Endothelial cell of umbilical vein (primary cell): ENCODE measurements around the gene NME5. TPM values are rescaled to one million over a fixed set of nuclear protein-coding genes. Genes with fewer than 3 reads are reported as not detected.

Experiments used
- BruUV-seq: library from RNA; stranded (reverse); fragments of 400-500 nt; replicated peaks from 2 replicates; lab custom pipeline; 2021; lab: Mats Ljungman, UMichigan
- CTCF ChIA-PET: fragments of 300-600, 350-600 bp; sonication (Branson Sonifier 250); formaldehyde crosslinking; loops from one replicate; lab custom pipeline; 2021; ENCODE audit warnings: antibody characterized with exemption, inconsistent platforms; lab: Charles Lee
- POLR2A ChIA-PET: fragments of 300-600, 350-600 bp; sonication (Branson Sonifier 250); formaldehyde crosslinking; loops from one replicate; lab custom pipeline; 2021; ENCODE audit warnings: antibody characterized with exemption, inconsistent platforms; lab: Charles Lee
- DNase-seq: peaks from one replicate; pipeline ENCODE4 v3.0.0-alpha.2; 2011; ENCODE audit warnings: low read depth, low spot score
- FAIRE-seq: peaks from 2 replicates; lab custom pipeline; 2011; peaks lifted over from hg19 to GRCh38; lab: Jason Lieb, UNC
- H2AFZ ChIP-seq: 2 replicates; pipeline ENCODE4 v1.6.0; 2012; ENCODE audit warnings: low read depth, low read length, control low read depth, inconsistent platforms
- H3K27ac ChIP-seq: 2 replicates; pipeline ENCODE4 v1.5.1; 2011; ENCODE audit warnings: low read depth, mild to moderate bottlenecking, control low read depth, low read length, moderate library complexity; ENCODE audit not compliant: insufficient read depth
- H3K27me3 ChIP-seq, 2 experiments: 2 replicates each; pipeline versions ENCODE4 v1.6.0 to v1.6.1; 2011; ENCODE audit warnings: low read length in 2 of 2, mixed read lengths in 1 of 2; ENCODE audit not compliant: control insufficient read depth in 2 of 2, insufficient read depth in 2 of 2
- H3K36me3 ChIP-seq, 2 experiments: 2 replicates in 1 of 2; 3 replicates in 1 of 2; pipeline ENCODE4 v1.5.1; 2011; ENCODE audit warnings: low read length in 2 of 2, mild to moderate bottlenecking in 1 of 2, moderate library complexity in 1 of 2; ENCODE audit not compliant: control insufficient read depth in 2 of 2, insufficient read depth in 2 of 2; ENCODE audit errors: extremely low read depth in 1 of 2
- H3K4me1 ChIP-seq: 3 replicates; pipeline ENCODE4 v1.5.1; 2011; ENCODE audit warnings: mild to moderate bottlenecking, low read length; ENCODE audit not compliant: control insufficient read depth, insufficient read depth; ENCODE audit errors: extremely low read depth
- H3K4me2 ChIP-seq: 2 replicates; pipeline ENCODE4 v1.6.1; 2011; ENCODE audit warnings: low read length, control low read depth, mixed read lengths; ENCODE audit not compliant: insufficient read depth
- H3K4me3 ChIP-seq, 3 experiments: fragments of 200-600 bp in 1 of 3; sonication (generic), shearing (Covaris generic) in 1 of 3; replicated peaks in 1 of 3; 2 replicates each; pipeline ENCODE4 v1.5.1; 2011 to 2016; ENCODE audit warnings: control low read depth in 3 of 3, low read length in 3 of 3, mild to moderate bottlenecking in 2 of 3, inconsistent platforms in 1 of 3, low read depth in 1 of 3, moderate library complexity in 1 of 3; ENCODE audit not compliant: insufficient read depth in 1 of 3
- H3K79me2 ChIP-seq: 2 replicates; pipeline ENCODE4 v1.6.0; 2012; ENCODE audit warnings: low read length, inconsistent platforms; ENCODE audit not compliant: control insufficient read depth, insufficient read depth
- H3K9ac ChIP-seq: replicated peaks from 2 replicates; pipeline ENCODE3; 2011; ENCODE audit warnings: low read length, control low read depth; ENCODE audit not compliant: insufficient read depth; ENCODE audit errors: extremely low read depth
- H3K9me1 ChIP-seq: replicated peaks from 3 replicates; pipeline ENCODE4 v1.6.0; 2011; ENCODE audit warnings: mild to moderate bottlenecking, low read length; ENCODE audit not compliant: control insufficient read depth, insufficient read depth; ENCODE audit errors: extremely low read depth
- H3K9me3 ChIP-seq: replicated peaks from 2 replicates; pipeline ENCODE4 v1.5.1; 2012; ENCODE audit warnings: low read length, inconsistent platforms; ENCODE audit not compliant: control insufficient read depth, insufficient read depth
- H4K20me1 ChIP-seq: replicated peaks from 2 replicates; pipeline ENCODE3; 2011; ENCODE audit warnings: mild to moderate bottlenecking, low read length; ENCODE audit not compliant: control insufficient read depth, insufficient read depth; ENCODE audit errors: extremely low read depth
- EZH2 ChIP-seq: IDR thresholded peaks from 2 replicates; pipeline ENCODE4 v1.6.1; 2012; ENCODE audit warnings: borderline replicate concordance, low read depth, mild to moderate bottlenecking, moderate library complexity, low read length, inconsistent platforms; ENCODE audit not compliant: severe bottlenecking
- FOS ChIP-seq: IDR thresholded peaks from 2 replicates; pipeline ENCODE4 v1.6.1; 2011; ENCODE audit warnings: mild to moderate bottlenecking, low read length, moderate library complexity, borderline replicate concordance; ENCODE audit not compliant: insufficient read depth
- GATA2 ChIP-seq: IDR thresholded peaks from 2 replicates; pipeline ENCODE4 v1.7.0; 2011; ENCODE audit warnings: low read depth, mild to moderate bottlenecking, moderate library complexity, mixed read lengths, low read length; ENCODE audit not compliant: insufficient read length, insufficient read depth
- JUN ChIP-seq: IDR thresholded peaks from 2 replicates; pipeline ENCODE4 v1.6.1; 2011; ENCODE audit warnings: borderline replicate concordance, low read depth; ENCODE audit not compliant: insufficient read length, insufficient read depth
- MYC ChIP-seq: IDR thresholded peaks from one replicate; pipeline ENCODE4 v1.6.1; 2011; ENCODE audit warnings: mild to moderate bottlenecking, low read depth, low read length
- POLR2A ChIP-seq: IDR thresholded peaks from 2 replicates; pipeline ENCODE4 v1.6.1; 2012; ENCODE audit warnings: low read depth, mild to moderate bottlenecking, control low read depth, low read length
- POLR2AphosphoS5 ChIP-seq: IDR thresholded peaks from 2 replicates; pipeline ENCODE4 v1.6.1; 2012; ENCODE audit warnings: low read depth, mild to moderate bottlenecking, control low read depth, low read length, moderate library complexity; ENCODE audit not compliant: insufficient read depth
- dilution Hi-C: fragments of 300-500 bp; cut with MboI; formaldehyde crosslinking; loops from one replicate; pipeline ENCODE4 v1.15.0; 2019; ENCODE audit warnings: low sequenced_read_pairs; ENCODE audit not compliant: extremely low pct_ligation_motif_present
- intact Hi-C: fragments of 100-400 bp; cut with micrococcal nuclease; formaldehyde crosslinking; loops from one replicate; pipeline ENCODE4 v1.10.0; 2022
- polyA plus RNA-seq, 4 experiments: library from polyadenylated mRNA; depleted of rRNA in 3 of 4; stranded (reverse) in 3 of 4; unstranded in 1 of 4; fragments of >200 nt; gene quantifications; 2 replicates each; pipeline versions ENCODE4 v1.2.1 to v1.2.3, GENCODE V29; 2011 to 2012; ENCODE audit warnings: missing spikeins in 1 of 4
- total RNA-seq: library from RNA; stranded (reverse); gene quantifications from 2 replicates; pipeline ENCODE4 v1.2.3, GENCODE V29; 2021
- TF ChIP-seq, protein P1 (sequence below): IDR thresholded peaks from 2 replicates; pipeline ENCODE4 v1.6.1; 2011; ENCODE audit not compliant: insufficient read depth, insufficient read length
- TF ChIP-seq, protein P2 (sequence below), 2 donors: IDR thresholded peaks; 1 replicate in 1 of 2; 2 replicates in 1 of 2; pipeline ENCODE4 v1.5.1; 2011; ENCODE audit warnings: low read length in 2 of 2, mild to moderate bottlenecking in 2 of 2, moderate library complexity in 2 of 2, control low read depth in 1 of 2, inconsistent platforms in 1 of 2, low read depth in 1 of 2; ENCODE audit not compliant: insufficient read depth in 1 of 2; ENCODE audit errors: extremely low read depth in 1 of 2

NME5 gene
- total and polyA plus RNA-seq, 2 donors (not counting 3 experiments of a cell fraction or from before 2014, with no cell fraction given), result 0.11 to 1.5 TPM

DNA sequence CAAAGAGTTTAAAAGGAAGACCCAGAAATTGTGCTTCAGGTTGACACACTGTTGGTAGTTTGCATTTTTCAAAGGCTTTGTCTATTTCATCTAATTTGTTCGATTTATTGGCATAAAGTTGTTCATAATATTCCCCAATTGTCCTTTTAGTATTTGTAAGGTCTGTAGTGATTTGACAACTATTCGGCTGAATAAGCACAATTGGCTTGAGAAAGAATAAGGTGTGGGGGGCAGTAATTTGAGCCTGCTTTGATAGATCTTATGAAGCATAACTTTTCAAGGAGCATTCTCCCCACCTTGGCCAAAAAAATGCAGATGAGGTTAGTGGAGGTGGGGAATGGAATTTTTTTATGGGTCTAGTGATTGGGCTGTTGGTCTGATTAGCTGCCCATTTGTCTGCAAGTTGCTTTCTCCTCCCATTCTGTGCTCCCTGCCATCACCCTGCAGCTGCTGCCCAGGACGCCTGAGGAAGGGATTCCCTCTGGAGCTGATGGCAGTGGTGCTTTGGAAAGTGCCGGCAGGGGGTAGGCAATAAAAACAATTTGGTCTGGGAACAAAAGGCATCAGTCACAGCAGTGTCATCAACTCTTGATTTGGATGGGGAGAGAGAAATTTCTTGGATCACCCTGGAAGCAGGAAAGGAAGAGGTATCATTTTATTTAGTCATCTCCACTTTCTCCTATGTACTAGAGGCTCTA is 28.8 kb downstream of the NME5 start:
- no peaks in the 10 kb centered on the region for H3K9me1 ChIP-seq
- no peak overlapping the region for H3K4me3 ChIP-seq
- POLR2A ChIA-PET, result no interaction called here
- no peaks in the 10 kb centered on the region for H3K4me1 ChIP-seq
- no peak overlapping the region for H2AFZ ChIP-seq
- CTCF ChIA-PET, result interaction anchor here (0.9 to 2.0 kb wide), 4 partner anchors 10 to 332 kb away, joined by 3 to 4 read pairs (median 4); no protein-coding TSS in a partner anchor
- no TSS peak for BruUV-seq
- no peaks in the 10 kb centered on the region for H3K36me3 ChIP-seq
- H3K4me2 ChIP-seq, result no peak overlapping the region
- no peak for DNase-seq
- no peaks in the 10 kb centered on the region for H4K20me1 ChIP-seq
- H3K9me3 ChIP-seq, result no peaks in the 10 kb centered on the region
- no peak overlapping the region for H3K9ac ChIP-seq
- H3K79me2 ChIP-seq, result no peaks in the 10 kb centered on the region
- FAIRE-seq, result no peak
- TF ChIP-seq MYC, result no peak
- TF ChIP-seq EZH2, result no peak
- no peak for TF ChIP-seq JUN
- TF ChIP-seq, protein P1, sequence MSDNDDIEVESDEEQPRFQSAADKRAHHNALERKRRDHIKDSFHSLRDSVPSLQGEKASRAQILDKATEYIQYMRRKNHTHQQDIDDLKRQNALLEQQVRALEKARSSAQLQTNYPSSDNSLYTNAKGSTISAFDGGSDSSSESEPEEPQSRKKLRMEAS, result no peak
- no peak for TF ChIP-seq GATA2
- TF ChIP-seq POLR2AphosphoS5, result no peak
- TF ChIP-seq, protein P2, sequence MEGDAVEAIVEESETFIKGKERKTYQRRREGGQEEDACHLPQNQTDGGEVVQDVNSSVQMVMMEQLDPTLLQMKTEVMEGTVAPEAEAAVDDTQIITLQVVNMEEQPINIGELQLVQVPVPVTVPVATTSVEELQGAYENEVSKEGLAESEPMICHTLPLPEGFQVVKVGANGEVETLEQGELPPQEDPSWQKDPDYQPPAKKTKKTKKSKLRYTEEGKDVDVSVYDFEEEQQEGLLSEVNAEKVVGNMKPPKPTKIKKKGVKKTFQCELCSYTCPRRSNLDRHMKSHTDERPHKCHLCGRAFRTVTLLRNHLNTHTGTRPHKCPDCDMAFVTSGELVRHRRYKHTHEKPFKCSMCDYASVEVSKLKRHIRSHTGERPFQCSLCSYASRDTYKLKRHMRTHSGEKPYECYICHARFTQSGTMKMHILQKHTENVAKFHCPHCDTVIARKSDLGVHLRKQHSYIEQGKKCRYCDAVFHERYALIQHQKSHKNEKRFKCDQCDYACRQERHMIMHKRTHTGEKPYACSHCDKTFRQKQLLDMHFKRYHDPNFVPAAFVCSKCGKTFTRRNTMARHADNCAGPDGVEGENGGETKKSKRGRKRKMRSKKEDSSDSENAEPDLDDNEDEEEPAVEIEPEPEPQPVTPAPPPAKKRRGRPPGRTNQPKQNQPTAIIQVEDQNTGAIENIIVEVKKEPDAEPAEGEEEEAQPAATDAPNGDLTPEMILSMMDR (IDR thresholded peaks at IDR 0.05; ENCODE audit: extremely low read depth in 1 of 2, insufficient read depth in 1 of 2, low read depth in 1 of 2, low read length in 2 of 2), result no peak
- no peak for TF ChIP-seq FOS
- TF ChIP-seq POLR2A, result no peak
- H3K27me3 ChIP-seq, result peaks cover 13 to 14% of the 10 kb centered on the region in 2 experiments
- intact Hi-C loops (no loop called here), dilution Hi-C loops (no loop called here)
- no peak overlapping the region for H3K27ac ChIP-seq
